ENCODE results near the gene G6PC1. TPM values are rescaled to one million over a fixed set of nuclear protein-coding genes. Genes with fewer than 3 reads are reported as not detected.
A peak's percentile ranks its signal among the peaks of the same experiment; 100 is the strongest.

Gene G6PC1
- total and polyA plus RNA-seq, 2 of the 13 experiments (the other 11 are each of a cell fraction or from before 2014, with no cell fraction given) = 1.7 to 37.9 TPM

DNA sequence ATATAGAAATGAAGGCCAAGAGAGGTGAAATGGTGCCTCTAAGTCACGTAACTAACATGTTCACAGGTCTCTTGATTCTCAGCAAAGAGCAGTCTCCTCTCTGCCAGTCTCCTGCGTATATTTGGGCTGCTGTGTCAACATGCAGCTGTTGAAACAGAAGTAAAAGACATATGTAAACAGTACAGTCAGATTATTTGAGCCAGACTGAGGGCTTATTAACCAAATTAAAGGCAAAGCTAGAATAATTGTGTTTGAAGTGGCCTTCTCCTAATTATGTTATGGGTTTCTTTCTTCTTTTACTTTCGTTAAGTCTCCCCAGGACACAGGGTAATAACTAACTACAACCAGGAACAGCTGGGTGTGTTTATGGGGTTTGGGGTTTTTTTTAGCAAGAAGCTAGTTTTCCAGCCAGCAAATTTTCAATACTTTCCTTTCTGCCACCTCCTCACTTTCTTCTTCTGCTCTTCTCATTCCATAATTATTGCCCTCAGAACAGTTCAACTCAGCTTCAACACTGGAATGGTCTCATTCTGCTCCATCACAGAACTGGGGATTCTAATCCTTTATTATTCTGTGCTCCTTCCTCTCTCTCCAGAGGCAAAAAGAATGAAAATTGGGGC, 18.4 kb downstream of the G6PC1 start (continued):
- TF ChIP-seq, protein P1, sequence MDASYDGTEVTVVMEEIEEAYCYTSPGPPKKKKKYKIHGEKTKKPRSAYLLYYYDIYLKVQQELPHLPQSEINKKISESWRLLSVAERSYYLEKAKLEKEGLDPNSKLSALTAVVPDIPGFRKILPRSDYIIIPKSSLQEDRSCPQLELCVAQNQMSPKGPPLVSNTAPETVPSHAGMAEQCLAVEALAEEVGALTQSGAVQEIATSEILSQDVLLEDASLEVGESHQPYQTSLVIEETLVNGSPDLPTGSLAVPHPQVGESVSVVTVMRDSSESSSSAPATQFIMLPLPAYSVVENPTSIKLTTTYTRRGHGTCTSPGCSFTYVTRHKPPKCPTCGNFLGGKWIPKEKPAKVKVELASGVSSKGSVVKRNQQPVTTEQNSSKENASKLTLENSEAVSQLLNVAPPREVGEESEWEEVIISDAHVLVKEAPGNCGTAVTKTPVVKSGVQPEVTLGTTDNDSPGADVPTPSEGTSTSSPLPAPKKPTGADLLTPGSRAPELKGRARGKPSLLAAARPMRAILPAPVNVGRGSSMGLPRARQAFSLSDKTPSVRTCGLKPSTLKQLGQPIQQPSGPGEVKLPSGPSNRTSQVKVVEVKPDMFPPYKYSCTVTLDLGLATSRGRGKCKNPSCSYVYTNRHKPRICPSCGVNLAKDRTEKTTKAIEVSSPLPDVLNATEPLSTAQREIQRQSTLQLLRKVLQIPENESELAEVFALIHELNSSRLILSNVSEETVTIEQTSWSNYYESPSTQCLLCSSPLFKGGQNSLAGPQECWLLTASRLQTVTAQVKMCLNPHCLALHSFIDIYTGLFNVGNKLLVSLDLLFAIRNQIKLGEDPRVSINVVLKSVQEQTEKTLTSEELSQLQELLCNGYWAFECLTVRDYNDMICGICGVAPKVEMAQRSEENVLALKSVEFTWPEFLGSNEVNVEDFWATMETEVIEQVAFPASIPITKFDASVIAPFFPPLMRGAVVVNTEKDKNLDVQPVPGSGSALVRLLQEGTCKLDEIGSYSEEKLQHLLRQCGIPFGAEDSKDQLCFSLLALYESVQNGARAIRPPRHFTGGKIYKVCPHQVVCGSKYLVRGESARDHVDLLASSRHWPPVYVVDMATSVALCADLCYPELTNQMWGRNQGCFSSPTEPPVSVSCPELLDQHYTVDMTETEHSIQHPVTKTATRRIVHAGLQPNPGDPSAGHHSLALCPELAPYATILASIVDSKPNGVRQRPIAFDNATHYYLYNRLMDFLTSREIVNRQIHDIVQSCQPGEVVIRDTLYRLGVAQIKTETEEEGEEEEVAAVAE (CRISPR knock-in tag; IDR thresholded peaks at IDR 0.05; ENCODE audit: borderline replicate concordance) = no peak
- no peak for TF ChIP-seq ZBTB20 (CRISPR knock-in tag; IDR thresholded peaks at IDR 0.05; ENCODE audit: borderline replicate concordance, low read depth)
- 0 out of 2 replicates have a peak, but pooled peaks have one; percentile 28 for TF ChIP-seq TARDBP (CRISPR knock-in tag; IDR thresholded peaks at IDR 0.05)
- TF ChIP-seq, protein P2, sequence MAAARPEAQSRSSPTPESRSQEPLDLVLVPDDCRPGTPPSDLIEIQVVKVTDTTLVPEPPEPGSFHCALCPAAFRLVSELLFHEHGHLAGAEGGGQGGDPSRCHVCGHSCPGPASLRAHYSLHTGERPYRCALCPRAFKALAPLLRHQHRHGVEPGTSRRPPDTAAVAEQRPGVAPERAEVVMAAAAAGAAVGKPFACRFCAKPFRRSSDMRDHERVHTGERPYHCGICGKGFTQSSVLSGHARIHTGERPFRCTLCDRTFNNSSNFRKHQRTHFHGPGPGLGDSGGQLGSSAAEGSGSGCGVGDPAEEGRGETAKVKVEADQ (CRISPR knock-in tag; IDR thresholded peaks at IDR 0.05; ENCODE audit: borderline replicate concordance) = no peak
- TF ChIP-seq ZNF234 (CRISPR knock-in tag; conservative IDR thresholded peaks at IDR 0.05) = no peak
- TF ChIP-seq ZNF446 (CRISPR knock-in tag; IDR thresholded peaks at IDR 0.05) = no peak
- TF ChIP-seq, protein P3, sequence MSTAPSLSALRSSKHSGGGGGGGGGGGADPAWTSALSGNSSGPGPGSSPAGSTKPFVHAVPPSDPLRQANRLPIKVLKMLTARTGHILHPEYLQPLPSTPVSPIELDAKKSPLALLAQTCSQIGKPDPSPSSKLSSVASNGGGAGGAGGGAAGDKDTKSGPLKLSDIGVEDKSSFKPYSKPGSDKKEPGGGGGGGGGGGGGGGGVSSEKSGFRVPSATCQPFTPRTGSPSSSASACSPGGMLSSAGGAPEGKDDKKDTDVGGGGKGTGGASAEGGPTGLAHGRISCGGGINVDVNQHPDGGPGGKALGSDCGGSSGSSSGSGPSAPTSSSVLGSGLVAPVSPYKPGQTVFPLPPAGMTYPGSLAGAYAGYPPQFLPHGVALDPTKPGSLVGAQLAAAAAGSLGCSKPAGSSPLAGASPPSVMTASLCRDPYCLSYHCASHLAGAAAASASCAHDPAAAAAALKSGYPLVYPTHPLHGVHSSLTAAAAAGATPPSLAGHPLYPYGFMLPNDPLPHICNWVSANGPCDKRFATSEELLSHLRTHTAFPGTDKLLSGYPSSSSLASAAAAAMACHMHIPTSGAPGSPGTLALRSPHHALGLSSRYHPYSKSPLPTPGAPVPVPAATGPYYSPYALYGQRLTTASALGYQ (CRISPR knock-in tag; IDR thresholded peaks at IDR 0.05) = peak; percentile 32; the same call in 1 of the 2 replicates
- no peak for TF ChIP-seq ZNF101 (CRISPR knock-in tag; IDR thresholded peaks at IDR 0.05; ENCODE audit: borderline replicate concordance, low read depth)
- 0 out of 2 replicates have a peak, but pooled peaks have one; percentile 22 for TF ChIP-seq KLF6 (CRISPR knock-in tag; IDR thresholded peaks at IDR 0.05)
- TF ChIP-seq ELF1 (CRISPR knock-in tag; IDR thresholded peaks at IDR 0.05) = no peak
- TF ChIP-seq KDM3A (CRISPR knock-in tag; IDR thresholded peaks at IDR 0.05; ENCODE audit: low read depth) = peak; percentile 63; the same call in 1 of the 2 replicates
- TF ChIP-seq ZNF709 (CRISPR knock-in tag; IDR thresholded peaks at IDR 0.05) = no peak
- peak; percentile 65 for TF ChIP-seq RARA (CRISPR knock-in tag; IDR thresholded peaks at IDR 0.05)
- TF ChIP-seq ZNF510 (CRISPR knock-in tag; IDR thresholded peaks at IDR 0.05; ENCODE audit: low read depth) = 0 out of 2 replicates have a peak, but pooled peaks have one; percentile 11

Measured in HepG2 (cell line).